RWPE1 (cell line): ENCODE results near the gene STON2.
"Not testable (repeated sequence)": the region's sequence is repeated elsewhere in the genome, so short reads cannot be mapped to it uniquely, and the experiment has no call there.

Source experiments
- CTCF ChIA-PET: fragments of 350-600 bp; sonication (Branson Sonifier 250); formaldehyde crosslinking; extraction: SDS; loops from one replicate; lab custom pipeline; 2021; lab: Yijun Ruan, JAX
- POLR2A ChIA-PET: fragments of 400-600 bp; formaldehyde crosslinking; extraction: SDS; loops from one replicate; lab custom pipeline; 2020; ENCODE audit warnings: antibody characterized with exemption; ENCODE audit not compliant: low non-redundant PET; lab: Yijun Ruan, JAX
- DNase-seq: peaks from one replicate; pipeline ENCODE4 v3.0.0; 2012; ENCODE audit warnings: low spot score
- H3K27ac ChIP-seq: fragments of 450-650 bp; 2 replicates; pipeline ENCODE4 v1.5.1; 2017
- TF ChIP-seq, protein P1 (sequence below): fragments of 450-650 bp; conservative IDR thresholded peaks from 2 replicates; pipeline ENCODE4 v1.5.1; 2017; ENCODE audit warnings: low read depth, mild to moderate bottlenecking

STON2 gene

DNA sequence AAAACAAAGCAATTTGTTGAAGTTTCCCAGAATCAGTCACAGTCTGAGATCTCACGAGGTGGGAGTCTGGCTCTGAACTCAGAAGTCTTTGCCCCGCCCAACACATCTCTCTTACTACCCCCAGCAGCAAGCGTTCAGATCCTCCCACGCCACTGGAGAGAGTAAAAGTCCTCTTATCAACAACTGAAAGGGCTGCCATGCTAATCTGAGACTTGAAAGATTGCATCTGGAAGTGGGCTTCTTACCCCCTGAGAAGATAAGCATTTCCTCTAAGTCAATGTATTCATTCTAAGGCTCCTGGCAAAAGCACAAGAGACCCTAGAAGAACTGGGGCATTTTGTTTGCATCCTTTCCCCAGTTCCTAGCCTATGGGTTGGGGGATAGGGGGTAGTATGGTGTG is 34.1 kb upstream of the STON2 start:
- H3K27ac ChIP-seq = no peak overlapping the region
- CTCF ChIA-PET = no interaction called here
- TF ChIP-seq, protein P1, sequence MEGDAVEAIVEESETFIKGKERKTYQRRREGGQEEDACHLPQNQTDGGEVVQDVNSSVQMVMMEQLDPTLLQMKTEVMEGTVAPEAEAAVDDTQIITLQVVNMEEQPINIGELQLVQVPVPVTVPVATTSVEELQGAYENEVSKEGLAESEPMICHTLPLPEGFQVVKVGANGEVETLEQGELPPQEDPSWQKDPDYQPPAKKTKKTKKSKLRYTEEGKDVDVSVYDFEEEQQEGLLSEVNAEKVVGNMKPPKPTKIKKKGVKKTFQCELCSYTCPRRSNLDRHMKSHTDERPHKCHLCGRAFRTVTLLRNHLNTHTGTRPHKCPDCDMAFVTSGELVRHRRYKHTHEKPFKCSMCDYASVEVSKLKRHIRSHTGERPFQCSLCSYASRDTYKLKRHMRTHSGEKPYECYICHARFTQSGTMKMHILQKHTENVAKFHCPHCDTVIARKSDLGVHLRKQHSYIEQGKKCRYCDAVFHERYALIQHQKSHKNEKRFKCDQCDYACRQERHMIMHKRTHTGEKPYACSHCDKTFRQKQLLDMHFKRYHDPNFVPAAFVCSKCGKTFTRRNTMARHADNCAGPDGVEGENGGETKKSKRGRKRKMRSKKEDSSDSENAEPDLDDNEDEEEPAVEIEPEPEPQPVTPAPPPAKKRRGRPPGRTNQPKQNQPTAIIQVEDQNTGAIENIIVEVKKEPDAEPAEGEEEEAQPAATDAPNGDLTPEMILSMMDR = no peak
- DNase-seq = no peak
- POLR2A ChIA-PET = no interaction called here

DNA sequence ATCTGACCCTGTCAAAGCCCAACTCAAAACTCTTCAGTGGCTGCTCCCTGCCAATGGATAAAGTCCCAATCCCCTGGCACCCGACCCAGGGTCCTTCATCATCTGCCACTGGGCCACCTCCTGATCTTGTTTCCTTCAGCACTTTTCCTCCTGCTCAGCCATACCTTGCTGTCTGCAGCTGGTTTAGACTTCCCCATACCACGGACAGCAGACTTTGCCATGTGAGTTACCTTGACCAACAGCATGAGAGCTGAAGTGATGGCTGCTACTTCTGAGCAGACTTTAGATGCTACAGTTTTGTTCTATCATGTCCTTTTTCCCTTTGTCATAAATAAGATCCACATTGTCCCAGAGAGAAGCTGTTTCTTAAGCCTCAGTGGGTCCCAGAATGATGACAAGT is 33.3 kb upstream of the STON2 start:
- POLR2A ChIA-PET = no interaction called here
- CTCF ChIA-PET = no interaction called here
- no peak for DNase-seq
- TF ChIP-seq, protein P1 = no peak
- H3K27ac ChIP-seq = peak overlapping the region; percentile 72

GRCh38 chr14:81432219-81432661 is 32.1 kb upstream of the STON2 start:
- ChIA-PET CTCF (interaction anchor here (0.8 kb wide), 1 partner anchor 163 kb away, joined by 4 read pairs; no protein-coding TSS in a partner anchor), POLR2A (no interaction called here)
- H3K27ac ChIP-seq = peak overlapping the region; percentile 72
- peak; percentile 46 for DNase-seq
- TF ChIP-seq, protein P1 = no peak

GRCh38 chr14:81430235-81430634 is 30.1 kb upstream of the STON2 start:
- no peak overlapping the region for H3K27ac ChIP-seq
- ChIA-PET CTCF (no interaction called here), POLR2A (no interaction called here)
- TF ChIP-seq, protein P1 = no peak
- DNase-seq = no peak

DNA sequence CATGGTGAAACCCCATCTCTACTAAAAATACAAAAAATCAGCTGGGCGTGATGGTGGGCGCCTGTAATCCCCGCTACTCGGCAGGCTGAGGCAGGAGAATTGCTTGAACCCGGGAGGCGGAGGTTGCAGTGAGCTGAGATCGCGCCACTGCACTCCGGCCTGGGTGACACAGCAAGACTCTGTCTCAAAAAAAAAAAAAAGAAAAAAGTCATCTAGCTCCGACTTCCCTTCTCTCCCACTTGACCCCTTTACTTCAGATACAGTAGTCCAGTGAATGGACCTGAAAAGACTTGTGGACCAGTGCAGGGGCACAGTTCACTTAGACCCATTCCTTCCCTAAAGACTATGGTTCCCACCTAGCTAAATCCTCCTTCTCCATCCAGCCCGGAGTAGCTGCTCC is 29.6 kb upstream of the STON2 start:
- CTCF ChIA-PET, POLR2A ChIA-PET, H3K27ac ChIP-seq, DNase-seq: not testable (repeated sequence)

- H3K27ac ChIP-seq = no peak overlapping the region
- ChIA-PET POLR2A (no interaction called here), CTCF (interaction anchor here (0.7 kb wide), 1 partner anchor 33 kb away, joined by 3 read pairs; no protein-coding TSS in a partner anchor)
- TF ChIP-seq, protein P1 = no peak
- DNase-seq = no peak
Measured at GRCh38 chr14:81429028-81429427, 28.9 kb upstream of the STON2 start.

GRCh38 chr14:81427348-81428058 is 27.4 kb upstream of the STON2 start:
- ChIA-PET CTCF (no interaction called here), POLR2A (no interaction called here)
- TF ChIP-seq, protein P1 = no peak
- peak overlapping the region; percentile 51 for H3K27ac ChIP-seq
- no peak for DNase-seq
